Vagina (tissue), 2 donors: Measurements from ENCODE around the gene CCSER1. TPM values are rescaled to one million over a fixed set of nuclear protein-coding genes. Genes with fewer than 3 reads are reported as not detected.

Experiments
- DNase-seq, 2 donors: peaks; one replicate each; pipeline ENCODE4 v3.0.0-alpha.2; 2017; ENCODE audit errors: extremely low spot score in 2 of 2
- H3K27ac ChIP-seq: fragments of 200-600 bp; sonication (generic); one replicate; pipeline ENCODE4 v1.5.1; 2019
- H3K27me3 ChIP-seq: fragments of 200-600 bp; sonication (generic); one replicate; pipeline ENCODE4 v1.5.1; 2019
- H3K36me3 ChIP-seq, 2 donors: fragments of 200-600 bp; sonication (generic); one replicate each; pipeline ENCODE4 v1.5.1; 2017 to 2019
- H3K4me1 ChIP-seq: fragments of 200-600 bp; sonication (generic); one replicate; pipeline ENCODE4 v1.5.1; 2019
- H3K4me3 ChIP-seq, 2 donors: fragments of 200-600 bp; sonication (generic); 1 replicate in 1 of 2; 2 replicates in 1 of 2; pipeline ENCODE4 v1.5.1; 2016 to 2019
- H3K9me3 ChIP-seq: fragments of 200-600 bp; sonication (generic); one replicate; pipeline ENCODE4 v1.5.1; 2019
- POLR2A ChIP-seq, 2 donors: fragments of 450-650 bp; IDR thresholded peaks; one replicate each; pipeline ENCODE4 v1.6.1; 2017; ENCODE audit warnings: antibody characterized with exemption in 2 of 2, mild to moderate bottlenecking in 2 of 2, moderate library complexity in 2 of 2
- POLR2AphosphoS5 ChIP-seq, 2 donors: sonication (generic); formaldehyde crosslinking; IDR thresholded peaks; one replicate each; pipeline ENCODE4 v1.9.0; 2017; ENCODE audit warnings: antibody characterized with exemption in 2 of 2, mild to moderate bottlenecking in 2 of 2, low read depth in 1 of 2; ENCODE audit not compliant: insufficient read depth in 1 of 2
- intact Hi-C: fragments of 100-400 bp; cut with DNase I; formaldehyde crosslinking; loops from one replicate; pipeline ENCODE4 v1.15.1; 2023
- total RNA-seq: library from RNA; depleted of rRNA; stranded (reverse); fragments of >200 nt; gene quantifications from one replicate; pipeline ENCODE4 v1.2.3, GENCODE V29; 2016
- TF ChIP-seq, protein P1 (sequence below), 3 experiments: fragments of 450-650 bp in 2 of 3; fragments of 200-600 bp in 1 of 3; sonication (generic) in 1 of 3; IDR thresholded peaks; one replicate each; pipeline ENCODE4 v1.5.1; 2017 to 2019; ENCODE audit warnings: antibody characterized with exemption in 3 of 3, mild to moderate bottlenecking in 2 of 3, moderate library complexity in 2 of 3

CCSER1 gene
- total RNA-seq, 1 donor from 2014 or later, result 8.1 TPM

DNA sequence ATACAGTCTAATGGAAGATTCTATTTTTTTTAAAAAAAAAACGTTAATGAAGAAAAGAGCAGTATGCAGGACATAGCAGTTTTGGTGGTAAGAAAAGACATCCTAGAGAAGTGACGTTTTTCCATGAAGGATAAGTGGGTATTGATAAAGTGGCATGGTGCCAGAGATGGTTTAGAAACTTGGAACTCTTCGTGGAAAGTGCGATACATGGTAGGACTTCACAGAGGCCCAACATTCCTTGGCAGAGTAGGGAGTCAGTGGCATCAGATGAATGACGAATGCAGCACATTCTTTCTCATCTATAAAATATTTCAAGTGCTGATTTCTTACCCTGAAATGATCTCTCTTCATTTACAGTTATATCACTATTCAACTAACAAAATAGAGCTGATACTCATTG, 298.7 kb downstream of the CCSER1 start:
- no peaks in the 10 kb centered on the region for H3K4me1 ChIP-seq
- H3K27me3 ChIP-seq, result no peaks in the 10 kb centered on the region
- DNase-seq, result no peak
- no peaks in the 10 kb centered on the region for H3K36me3 ChIP-seq
- TF ChIP-seq POLR2A (IDR thresholded peaks at IDR 0.05) (no peak), POLR2AphosphoS5 (IDR thresholded peaks at IDR 0.05; ENCODE audit: insufficient read depth in 1 of 2, low read depth in 1 of 2) (no peak)
- TF ChIP-seq, protein P1, sequence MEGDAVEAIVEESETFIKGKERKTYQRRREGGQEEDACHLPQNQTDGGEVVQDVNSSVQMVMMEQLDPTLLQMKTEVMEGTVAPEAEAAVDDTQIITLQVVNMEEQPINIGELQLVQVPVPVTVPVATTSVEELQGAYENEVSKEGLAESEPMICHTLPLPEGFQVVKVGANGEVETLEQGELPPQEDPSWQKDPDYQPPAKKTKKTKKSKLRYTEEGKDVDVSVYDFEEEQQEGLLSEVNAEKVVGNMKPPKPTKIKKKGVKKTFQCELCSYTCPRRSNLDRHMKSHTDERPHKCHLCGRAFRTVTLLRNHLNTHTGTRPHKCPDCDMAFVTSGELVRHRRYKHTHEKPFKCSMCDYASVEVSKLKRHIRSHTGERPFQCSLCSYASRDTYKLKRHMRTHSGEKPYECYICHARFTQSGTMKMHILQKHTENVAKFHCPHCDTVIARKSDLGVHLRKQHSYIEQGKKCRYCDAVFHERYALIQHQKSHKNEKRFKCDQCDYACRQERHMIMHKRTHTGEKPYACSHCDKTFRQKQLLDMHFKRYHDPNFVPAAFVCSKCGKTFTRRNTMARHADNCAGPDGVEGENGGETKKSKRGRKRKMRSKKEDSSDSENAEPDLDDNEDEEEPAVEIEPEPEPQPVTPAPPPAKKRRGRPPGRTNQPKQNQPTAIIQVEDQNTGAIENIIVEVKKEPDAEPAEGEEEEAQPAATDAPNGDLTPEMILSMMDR (IDR thresholded peaks at IDR 0.05), result no peak
- H3K27ac ChIP-seq, result no peak overlapping the region
- no peaks in the 10 kb centered on the region for H3K9me3 ChIP-seq
- no peak overlapping the region for H3K4me3 ChIP-seq
- intact Hi-C loops, result no loop called here

DNA sequence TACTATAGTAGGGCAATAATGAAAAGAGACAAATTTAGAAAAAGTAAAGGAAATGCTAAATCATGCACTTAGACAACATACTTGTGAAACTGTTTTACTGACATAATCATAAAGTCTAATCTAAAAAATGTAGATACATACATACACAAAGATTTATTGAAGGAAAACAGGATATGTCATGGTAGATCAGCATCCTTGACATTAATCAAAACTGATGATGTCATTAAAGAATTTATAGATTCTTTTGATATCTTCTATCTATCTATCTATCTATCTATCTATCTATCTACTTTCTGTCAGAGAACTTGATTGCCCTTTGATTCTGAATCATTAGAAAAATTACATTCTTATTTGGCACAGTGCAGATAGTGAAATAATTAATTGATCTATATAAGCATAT, 311.3 kb downstream of the CCSER1 start:
- TF ChIP-seq POLR2AphosphoS5 (IDR thresholded peaks at IDR 0.05; ENCODE audit: insufficient read depth in 1 of 2, low read depth in 1 of 2), result no peak
- TF ChIP-seq, protein P1 (IDR thresholded peaks at IDR 0.05), result no peak
- TF ChIP-seq POLR2A (IDR thresholded peaks at IDR 0.05), result no peak
- Histone ChIP-seq H3K36me3 (no peaks in the 10 kb centered on the region), H3K4me1 (no peaks in the 10 kb centered on the region), H3K4me3 (no peak overlapping the region), H3K27ac (no peak overlapping the region), H3K27me3 (no peaks in the 10 kb centered on the region), H3K9me3 (no peaks in the 10 kb centered on the region)
- DNase-seq, result no peak
- intact Hi-C loops, result no loop called here

DNA sequence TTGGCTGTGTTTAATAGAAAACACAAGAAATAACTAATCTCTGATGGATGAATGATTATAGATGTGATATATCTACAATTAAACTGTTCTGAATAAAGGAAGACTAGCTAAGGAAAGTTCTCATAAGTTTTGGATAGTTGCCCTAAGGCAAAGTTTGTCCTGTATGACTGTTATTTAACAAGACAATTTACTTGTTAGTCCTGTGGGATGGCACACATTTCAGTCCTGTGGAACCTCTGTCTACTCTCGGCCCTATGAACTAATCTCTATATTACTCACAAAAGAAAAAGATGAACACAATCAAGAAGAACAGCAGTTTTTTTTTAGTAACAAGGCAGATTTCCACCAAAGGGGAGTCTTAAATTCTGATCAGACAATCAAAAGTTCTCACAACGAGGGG, 314.6 kb downstream of the CCSER1 start:
- intact Hi-C loops, result no loop called here
- TF ChIP-seq, protein P1 (IDR thresholded peaks at IDR 0.05), result no peak
- TF ChIP-seq POLR2AphosphoS5 (IDR thresholded peaks at IDR 0.05; ENCODE audit: insufficient read depth in 1 of 2, low read depth in 1 of 2) (no peak), POLR2A (IDR thresholded peaks at IDR 0.05) (no peak)
- DNase-seq, result no peak
- no peaks in the 10 kb centered on the region for H3K4me1 ChIP-seq
- no peaks in the 10 kb centered on the region for H3K9me3 ChIP-seq
- H3K36me3 ChIP-seq, result no peaks in the 10 kb centered on the region
- no peak overlapping the region for H3K27ac ChIP-seq
- H3K27me3 ChIP-seq, result no peaks in the 10 kb centered on the region
- no peak overlapping the region for H3K4me3 ChIP-seq

DNA sequence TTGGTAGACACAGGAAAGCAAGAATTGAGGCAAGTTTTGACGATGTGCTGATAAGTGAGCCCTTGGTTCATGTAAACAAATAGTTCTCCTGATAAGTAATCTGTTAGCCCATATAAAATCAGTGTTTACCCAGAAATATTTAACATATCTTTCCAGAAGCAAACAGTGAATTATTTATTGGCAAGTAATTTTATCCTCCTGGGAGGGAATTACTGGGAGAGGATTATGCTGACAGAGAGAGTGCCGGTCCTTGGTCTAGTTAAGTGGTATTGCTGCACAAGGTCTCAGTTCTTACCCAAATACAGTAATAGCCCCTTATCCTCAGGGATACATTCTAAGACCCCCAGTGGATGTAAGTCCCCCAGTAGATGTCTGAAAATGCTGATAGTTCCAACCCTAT, 315.4 kb downstream of the CCSER1 start:
- Histone ChIP-seq H3K27me3 (no peaks in the 10 kb centered on the region), H3K9me3 (no peaks in the 10 kb centered on the region), H3K27ac (no peak overlapping the region), H3K36me3 (no peaks in the 10 kb centered on the region), H3K4me3 (no peak overlapping the region), H3K4me1 (no peaks in the 10 kb centered on the region)
- TF ChIP-seq, protein P1 (IDR thresholded peaks at IDR 0.05), result no peak
- no peak for TF ChIP-seq POLR2AphosphoS5 (IDR thresholded peaks at IDR 0.05; ENCODE audit: insufficient read depth in 1 of 2, low read depth in 1 of 2)
- TF ChIP-seq POLR2A (IDR thresholded peaks at IDR 0.05), result no peak
- intact Hi-C loops, result no loop called here
- no peak for DNase-seq

DNA sequence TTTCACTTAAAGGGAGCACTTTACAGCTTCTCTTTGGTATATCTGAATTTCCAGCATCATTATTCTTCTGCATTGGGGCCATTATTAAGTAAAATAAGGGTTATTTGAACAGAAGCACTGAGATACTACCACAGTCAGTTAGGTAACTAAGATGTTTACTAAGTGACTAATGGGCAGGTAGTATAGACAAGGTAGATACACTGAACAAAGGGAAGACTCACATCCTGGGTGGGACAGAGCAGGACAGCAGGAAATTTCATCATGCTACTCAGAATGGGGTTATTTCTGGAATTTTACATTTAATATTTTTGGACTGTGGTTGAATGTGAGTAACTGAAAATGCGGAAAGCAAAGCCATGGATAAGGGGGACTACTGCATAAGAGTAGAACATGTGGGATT, 316.0 kb downstream of the CCSER1 start:
- TF ChIP-seq POLR2AphosphoS5 (IDR thresholded peaks at IDR 0.05; ENCODE audit: insufficient read depth in 1 of 2, low read depth in 1 of 2), result no peak
- TF ChIP-seq, protein P1 (IDR thresholded peaks at IDR 0.05), result no peak
- TF ChIP-seq POLR2A (IDR thresholded peaks at IDR 0.05), result no peak
- intact Hi-C loops, result no loop called here
- Histone ChIP-seq H3K27me3 (no peaks in the 10 kb centered on the region), H3K4me3 (no peak overlapping the region), H3K36me3 (no peaks in the 10 kb centered on the region), H3K27ac (no peak overlapping the region), H3K9me3 (no peaks in the 10 kb centered on the region), H3K4me1 (no peaks in the 10 kb centered on the region)
- no peak for DNase-seq
